HG03060 (cell line): ENCODE results near the gene CARD16.
"Not testable (repeated sequence)": the region's sequence is repeated elsewhere in the genome, so short reads cannot be mapped to it uniquely, and the experiment has no call there.

Experiments used
- ATAC-seq: cut with Tn5 transposase; IDR thresholded peaks from one replicate; pipeline ENCODE4 v1.9.1; 2021; ENCODE audit warnings: low read depth, moderate number of reproducible peaks; ENCODE audit not compliant: unreplicated experiment

CARD16 gene

DNA sequence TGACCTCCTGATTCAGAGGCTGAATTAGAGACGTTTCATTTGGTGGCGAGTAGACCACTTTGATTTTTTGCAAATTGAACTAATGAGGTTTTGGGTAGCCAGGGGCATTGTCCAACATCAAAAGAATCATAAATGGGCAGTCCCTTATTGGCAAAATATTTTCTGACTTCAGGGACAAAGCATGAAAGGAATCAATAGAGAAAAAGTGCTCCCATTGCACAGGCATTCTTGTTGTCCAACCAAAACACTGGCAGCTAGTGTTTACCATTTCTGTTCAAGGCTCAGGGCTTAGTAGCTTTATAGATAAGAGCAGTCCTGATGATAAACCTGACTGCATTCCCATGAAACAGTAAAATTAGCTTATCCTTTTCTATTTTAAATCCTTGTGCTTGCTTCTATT, 6.4 kb upstream of the CARD16 start:
- ATAC-seq: no peak

DNA sequence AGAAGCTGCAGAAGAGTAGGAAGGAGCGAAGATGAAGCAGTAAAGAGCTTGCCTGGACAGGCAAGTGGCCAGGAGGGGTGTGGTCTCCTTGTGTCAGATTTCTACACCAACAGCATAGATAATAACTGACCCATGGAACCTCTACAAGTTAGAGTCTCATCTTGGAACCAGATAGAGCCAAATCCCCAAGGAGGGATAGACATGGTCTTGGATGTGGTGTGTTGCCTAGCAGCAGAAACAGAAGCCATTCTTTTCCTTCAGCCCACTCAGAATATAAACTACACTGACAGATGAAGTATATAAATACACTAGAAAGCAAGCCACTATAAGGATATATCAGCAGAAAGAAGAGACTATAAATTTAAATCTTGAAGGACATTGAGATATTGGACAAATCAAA, 4.3 kb upstream of the CARD16 start:
- ATAC-seq: no peak

DNA sequence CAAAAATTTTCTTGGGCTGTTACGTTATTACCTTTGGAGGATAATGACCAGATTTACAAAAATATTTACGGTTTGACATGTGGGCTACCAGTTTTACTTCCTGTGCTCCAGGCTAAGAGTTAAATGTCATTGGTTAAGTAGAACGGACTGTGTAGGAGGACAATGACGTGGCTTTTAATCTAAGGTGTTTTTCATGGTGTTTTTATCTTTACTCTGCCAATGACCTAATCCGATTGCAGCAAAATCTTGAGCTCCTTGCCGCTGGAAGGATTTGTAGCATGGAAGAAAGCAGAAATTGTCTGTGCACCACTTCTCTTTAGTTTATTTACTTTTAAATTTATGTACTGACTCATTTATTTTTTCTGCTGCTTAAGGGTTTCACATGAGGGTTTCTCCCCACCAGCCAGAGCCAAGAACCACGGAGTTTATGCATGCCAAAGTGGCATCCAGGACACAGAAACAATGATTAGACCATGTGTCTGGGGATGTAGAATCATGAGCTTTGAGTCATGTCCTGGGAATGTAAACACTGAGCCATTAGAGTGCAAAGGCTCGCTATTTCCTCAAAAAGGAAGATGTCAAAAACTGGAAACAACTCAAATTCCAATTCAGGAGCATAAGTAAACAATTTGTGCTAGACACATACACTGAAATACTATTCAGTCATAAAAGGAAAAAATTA, 1.9 kb upstream of the CARD16 start:
- ATAC-seq: no peak

DNA sequence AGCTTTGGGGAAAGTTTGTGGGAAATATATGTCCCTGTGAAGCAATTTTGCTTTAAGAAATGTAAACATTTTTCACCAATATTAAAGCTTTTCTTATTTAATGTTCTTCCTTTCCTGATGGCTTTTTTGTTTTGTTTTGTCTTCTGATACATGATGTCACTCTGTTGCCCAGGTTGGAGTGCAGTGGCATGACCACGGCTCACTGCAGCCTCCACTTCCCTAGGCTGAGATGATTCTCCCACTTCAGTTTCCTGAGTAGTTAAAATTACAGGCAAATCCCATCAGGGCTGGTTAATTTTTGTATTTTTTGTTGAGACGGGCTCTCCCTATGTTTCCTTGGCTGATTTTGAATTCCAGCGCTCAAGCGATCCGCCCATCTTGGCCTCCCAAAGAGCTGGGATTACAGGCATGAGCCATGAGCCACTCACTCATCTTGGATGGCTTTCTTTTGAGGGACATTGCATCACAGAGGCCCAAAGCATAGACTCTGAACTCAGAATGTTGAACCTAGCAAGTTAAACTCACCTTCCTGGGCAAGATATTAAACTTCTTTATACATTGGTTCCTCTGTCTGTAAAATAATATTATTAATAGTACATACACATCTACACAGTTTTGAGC, 651 bp upstream of the CARD16 start:
- ATAC-seq: no peak

DNA sequence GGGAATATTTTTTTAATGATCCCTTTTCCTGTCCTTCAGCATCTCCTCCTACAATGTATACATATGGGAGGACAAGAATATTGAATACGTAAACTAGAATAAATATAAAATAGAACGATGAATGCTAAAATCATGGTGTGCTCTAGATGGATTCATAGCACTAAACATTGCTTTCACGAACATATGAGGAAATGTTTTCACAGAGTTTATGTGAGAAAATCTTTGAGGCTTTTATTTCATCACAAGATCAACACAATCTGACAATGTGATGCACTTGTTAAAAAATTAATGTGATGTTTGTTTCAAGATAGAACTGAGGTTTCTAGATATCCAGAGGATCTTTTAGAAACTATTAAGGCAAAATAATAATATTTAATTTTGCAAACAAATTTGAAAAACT, 3.0 kb downstream of the CARD16 start:
- no peak for ATAC-seq

DNA sequence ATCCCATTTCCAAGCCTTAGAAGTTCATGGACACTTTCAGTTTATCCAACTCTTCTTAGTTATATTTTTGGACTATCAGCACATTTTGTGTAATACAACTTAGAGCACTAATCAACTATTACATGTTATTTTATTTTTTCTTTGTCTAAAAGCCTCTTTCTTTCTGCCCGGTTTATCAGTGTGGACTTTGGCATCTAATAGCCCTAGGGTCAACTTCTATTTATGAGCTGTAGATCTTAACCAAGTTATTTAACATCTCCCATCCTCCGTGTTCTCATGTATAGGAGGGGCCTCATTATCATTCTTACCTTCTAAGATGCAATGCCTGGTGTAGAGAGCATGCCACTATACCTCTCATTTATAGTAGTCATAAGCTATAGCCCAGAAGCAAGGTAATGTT, 4.4 kb downstream of the CARD16 start:
- ATAC-seq: no peak

DNA sequence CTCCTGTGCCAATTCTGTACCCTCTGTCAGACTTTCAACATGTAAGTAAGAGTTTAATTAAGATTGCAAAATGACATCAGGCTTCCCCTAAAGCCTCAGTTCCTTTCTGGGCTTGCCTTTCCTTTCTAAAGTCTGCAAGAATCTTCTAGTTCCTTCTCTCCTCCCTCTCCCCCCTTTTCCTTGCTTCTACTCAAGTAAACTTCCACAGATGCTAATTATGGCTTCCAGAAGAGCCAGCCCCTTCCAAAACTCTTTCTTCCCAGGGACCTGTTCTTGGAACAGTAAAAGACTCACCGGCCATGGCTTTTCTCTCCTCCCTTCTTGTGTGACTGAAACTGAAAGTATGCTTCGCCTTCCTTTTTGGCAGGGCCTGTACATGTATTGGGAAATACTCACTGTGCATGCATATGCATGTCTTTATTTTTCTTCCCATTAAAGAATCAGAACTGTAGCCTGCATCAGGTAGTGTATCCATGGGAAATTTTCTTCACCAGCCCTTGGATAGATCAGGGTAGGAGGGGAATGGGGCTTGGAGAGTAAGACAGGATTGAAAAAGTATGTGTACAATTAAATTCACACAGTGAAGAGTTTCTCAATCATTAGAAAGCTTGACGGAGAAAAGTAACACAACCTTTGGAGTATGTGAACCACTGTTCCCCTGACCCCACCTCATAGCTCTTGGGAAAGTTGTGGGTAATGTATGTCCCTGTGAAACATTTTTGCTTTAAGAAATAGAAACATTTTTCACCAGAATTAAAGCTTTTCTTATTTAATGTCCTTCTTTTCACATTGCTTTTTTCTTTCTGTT, 10.1 kb downstream of the CARD16 start, which contains the start of gene CASP1:
Gene CASP1, minus strand, starts transcription at position 332 of the 808 bp plus-strand sequence. Its CDS starts 31 bp downstream, at position 301.
- ATAC-seq: peak; percentile 81

DNA sequence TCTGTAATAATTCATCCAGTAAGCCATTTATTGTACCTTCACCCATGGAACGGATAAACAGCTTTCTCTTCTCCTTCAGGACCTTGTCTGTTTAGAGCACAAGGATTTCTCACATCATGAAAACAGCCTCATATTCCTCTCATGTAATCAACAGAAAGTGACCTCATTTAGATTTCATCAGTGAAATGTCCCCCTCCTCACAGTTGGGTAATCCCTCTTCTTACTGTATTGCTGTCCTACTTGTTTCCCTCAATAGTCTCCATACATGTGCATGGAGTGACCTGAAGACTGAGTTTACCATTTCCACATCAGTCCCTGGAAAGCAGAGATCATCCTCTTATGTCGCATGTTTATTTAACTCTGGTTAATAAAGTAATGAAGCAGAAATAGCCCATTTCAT, 10.7 kb downstream of the CARD16 start:
- ATAC-seq: not testable (repeated sequence)

DNA sequence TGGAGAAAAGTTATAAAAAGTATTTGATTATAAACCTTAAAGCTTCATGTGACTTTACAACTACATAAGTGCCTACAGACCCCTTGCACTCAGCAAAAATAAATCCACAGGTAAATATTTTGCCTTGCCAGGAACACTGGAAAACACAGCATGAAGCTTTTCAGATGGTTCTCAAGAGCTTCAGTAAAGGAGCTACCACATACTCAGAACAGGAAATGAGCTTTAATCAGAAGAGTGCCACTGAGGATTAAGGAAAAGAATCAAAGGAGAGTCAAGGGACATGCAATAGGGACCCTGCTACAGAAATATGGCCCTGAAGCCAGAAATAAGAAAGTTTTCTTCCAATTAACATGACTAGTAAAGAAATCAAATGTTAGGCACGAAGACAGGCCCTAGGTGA, 11.4 kb downstream of the CARD16 start:
- no peak for ATAC-seq

DNA sequence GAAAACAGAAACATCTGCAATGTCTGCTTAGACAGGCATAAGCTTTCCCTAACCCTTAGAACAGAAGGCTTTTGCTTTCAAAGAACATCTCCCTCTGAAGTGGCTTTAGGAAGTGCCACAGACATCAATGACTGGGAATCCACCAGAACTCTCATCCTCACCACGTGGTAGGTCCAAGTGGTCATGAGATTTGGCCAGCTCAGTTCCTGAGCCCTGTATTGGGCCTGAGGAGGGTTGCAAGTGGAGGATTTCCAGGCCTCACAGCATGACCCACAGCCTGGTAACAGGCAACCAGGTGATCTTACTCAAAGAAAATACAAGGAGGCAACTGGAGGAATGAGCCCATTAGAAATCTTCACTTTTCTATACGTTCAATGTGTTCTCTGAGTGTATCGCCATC, 11.8 kb downstream of the CARD16 start:
- ATAC-seq: no peak

DNA sequence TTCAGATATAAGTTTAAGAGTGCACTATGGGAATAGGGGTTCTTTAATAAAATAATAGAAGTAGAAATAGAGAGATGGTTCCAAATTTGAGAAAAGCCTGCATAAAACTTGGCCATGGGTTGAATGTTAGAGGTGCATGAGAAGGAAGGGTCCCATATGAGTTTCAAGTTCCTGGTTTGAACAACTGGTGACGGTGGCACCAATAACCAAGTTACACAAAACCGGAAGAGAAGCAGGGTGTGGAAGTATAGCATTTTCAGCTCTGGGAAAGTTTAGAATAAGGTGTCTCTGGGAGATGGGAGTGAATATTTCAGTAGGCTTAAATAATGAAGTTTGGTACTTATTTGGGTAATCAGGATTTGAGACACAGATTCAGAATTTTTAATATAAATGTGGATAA, 12.6 kb downstream of the CARD16 start:
- ATAC-seq: no peak

DNA sequence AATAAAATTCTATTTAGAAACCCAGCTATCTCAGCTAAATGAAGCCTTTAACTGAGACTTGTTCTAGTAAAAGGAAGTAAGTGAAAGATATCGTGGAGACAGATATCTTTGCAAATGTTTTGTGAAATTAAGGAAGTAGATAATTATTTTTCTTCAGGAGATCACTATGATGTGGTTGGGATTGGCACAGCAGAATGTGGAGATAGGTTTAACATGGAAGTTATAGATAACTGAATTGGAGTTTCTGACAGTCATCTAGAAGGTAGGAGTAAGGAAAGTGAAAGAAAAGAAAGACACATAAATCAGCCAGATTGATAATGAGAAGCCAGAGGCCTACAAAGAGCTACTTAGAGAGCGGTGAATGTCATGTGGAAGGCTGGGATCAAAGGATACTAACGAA, 17.5 kb downstream of the CARD16 start:
- no peak for ATAC-seq

DNA sequence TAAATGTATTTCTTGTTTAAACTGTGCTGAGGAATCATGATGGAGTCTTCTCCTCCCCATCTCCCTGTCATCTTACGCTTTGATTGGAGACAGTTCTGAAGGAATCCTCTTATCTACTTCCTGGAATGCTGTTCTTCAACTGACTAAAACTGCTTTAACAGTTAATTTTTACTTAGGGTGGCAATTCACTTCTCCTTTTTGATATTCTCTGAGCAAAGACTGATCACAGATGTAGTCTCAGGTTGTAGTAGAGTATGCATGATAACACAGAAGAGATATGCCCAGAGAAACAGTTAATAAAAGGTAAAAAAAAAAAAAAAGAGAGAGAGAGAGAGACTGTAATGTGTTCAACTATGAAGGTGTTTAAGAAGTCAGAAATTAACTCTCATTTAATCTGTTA, 20.7 kb downstream of the CARD16 start:
- ATAC-seq: no peak

DNA sequence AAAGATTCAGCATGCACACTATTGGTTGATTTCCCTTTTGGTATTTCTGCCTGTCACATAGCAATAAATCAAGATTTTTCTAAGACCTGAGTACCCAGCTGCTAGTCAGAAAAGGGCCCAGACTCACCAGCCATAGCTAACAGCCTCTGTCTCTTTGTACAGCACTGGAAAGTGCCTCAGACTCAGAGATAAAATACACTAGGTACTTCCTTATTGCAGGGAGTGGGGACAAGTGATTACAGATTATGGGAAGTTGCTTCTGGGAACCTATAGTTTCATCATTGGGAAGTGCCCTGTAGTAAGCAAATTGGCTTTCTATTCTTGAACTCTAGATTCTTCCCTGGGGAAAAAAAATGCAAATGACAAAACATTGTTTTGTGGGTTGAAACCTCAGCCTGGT, 22.1 kb downstream of the CARD16 start, which contains the start of gene CASP5:
Gene CASP5, minus strand, starts transcription at position 166 of the 400 bp plus-strand sequence. Its CDS starts 32 bp downstream, at position 134.
- no peak for ATAC-seq

DNA sequence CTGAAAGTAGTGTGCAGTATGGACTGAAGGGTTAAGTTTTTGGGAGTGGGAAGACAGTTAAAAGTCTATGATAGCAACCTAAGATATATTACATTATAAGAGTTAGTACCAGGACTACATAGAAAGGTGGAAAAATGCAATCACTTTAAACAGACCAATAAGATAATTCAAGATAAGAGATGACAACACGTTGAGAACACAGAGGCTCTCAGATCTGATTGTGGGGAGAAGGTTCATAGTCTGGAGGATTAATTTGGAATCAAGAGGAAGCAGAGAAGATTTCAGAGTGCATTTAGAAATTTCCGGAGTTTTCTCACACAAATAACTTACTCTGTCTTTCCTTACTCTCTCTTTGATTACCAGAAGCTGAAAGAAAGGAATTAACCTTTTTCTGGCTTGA, 22.6 kb downstream of the CARD16 start:
- no peak for ATAC-seq

DNA sequence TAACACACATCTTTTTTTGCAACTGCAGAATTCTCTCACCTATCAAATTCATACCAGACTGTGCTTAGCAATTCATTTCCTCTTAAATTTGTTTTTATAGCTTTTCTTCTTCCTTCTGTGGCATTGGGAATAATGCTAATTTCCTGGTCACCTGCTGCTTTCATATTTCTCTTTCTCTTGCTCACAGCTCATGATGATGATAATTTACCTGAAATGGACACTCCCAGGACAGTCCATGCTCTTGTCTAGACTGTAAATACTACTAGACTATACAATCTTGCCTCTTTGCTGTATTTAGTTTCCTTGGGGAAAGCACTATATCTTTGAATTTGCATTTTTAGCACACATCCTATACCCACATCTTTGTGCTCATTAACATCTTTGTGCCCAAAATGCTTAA, 37.7 kb downstream of the CARD16 start:
- ATAC-seq: no peak

DNA sequence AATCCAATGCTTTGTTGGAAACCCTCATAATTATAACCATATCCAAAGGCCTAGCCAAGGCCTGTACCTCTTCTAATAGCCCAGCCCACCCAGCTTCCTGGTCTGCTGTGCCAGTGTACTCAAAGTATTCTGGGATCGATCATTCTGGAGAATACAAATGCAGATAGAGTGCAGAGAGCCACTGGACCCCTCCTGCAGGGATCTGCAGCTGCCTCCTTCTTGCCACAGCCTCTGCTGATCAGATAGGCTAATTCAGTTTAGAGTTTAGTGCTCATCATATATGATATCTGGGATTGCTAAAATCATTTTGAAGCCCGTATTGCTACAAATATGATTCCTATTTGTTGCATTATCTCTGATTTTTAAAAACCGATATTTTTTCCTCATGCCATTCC, 39.7 kb downstream of the CARD16 start:
- no peak for ATAC-seq

DNA sequence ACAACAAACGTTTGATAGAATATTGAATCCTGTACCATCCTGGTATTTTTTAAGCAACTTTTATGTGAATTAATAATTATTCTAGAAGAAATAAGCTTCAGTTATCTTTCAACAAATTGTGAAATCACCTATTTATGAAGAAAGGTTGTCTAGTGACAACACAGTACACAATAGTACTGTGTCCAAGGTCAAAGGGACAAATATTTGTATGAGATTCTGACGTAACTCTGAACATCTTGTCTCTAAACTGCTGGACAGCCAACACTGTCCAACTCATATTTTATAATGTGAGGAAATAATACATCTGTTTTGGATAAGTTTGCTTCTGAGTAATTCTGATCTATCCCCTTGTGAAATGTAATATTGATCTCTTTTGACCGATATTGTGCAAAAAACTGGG, 41.1 kb downstream of the CARD16 start:
- no peak for ATAC-seq

DNA sequence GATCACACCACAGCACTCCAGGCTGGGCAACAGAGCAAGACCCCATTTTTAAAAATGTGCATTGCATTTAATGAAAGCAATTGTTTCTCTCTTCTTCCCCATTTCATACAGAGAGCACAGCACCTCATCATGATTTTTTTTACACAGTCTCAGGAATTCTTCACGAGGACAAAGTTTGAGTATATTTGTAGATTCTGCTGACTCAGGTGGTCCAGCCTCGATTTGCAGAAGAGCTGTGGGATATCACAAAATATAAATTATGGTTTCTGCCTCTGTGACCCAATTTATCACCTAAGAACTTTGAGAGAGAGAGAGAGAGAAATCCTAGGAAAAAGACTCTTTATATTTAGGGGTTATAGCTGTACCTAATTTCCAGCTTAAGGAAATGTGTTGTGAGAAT, 42.0 kb downstream of the CARD16 start:
- ATAC-seq: no peak

DNA sequence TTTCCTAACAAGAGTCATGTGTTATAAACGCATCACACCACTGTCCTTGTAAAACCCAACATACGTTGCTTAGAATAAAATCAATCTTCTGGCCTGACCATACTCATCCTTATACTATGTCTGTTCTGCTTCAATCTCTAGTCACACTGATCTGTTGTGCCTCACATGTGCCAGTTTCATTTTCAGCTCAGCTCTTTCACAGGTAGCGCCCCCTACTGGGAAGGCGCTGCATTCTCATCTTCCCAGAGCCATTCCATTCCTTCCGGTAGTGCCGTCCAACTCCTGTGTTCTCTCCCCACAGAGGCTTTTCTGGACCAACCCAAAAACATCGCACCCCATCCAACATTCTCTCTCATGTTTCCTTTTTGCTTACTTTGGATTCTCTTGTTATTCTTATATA, 44.3 kb downstream of the CARD16 start:
- peak; percentile 86 for ATAC-seq

DNA sequence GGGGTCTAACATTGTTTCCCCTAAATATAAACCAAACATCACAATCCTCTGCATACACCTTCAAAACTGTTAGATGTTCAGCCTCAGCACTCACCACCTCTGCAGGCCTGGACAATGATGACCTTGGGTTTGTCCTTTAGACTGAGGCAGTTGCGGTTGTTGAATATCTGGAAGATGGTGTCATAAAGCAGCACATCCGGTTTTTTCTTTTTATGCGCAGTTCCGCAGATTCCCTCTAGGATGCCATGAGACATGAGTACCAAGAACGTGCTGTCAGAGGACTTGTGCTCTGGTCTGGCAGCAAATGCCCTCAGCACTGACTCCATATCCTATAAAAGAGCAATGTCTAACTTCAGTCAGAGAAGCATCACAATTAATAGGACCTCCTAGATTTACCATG, 45.0 kb downstream of the CARD16 start:
- no peak for ATAC-seq

DNA sequence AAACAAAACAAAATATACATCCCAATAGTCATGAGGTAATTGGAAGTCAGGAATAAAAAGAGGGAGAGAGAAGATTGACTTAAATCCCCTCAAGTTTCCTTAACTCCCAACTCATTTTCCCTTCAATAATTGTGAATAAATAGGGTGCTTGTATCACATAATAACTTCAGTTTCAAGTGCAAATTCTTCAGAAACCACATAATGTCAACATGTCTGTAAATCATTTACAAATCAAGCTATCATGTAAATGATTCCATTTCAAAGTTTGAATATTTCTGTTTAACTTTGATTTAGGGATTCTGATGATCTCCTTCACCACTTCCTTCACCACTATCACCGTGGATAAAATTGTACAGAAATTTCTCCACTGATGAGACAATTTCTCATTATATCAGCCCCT, 45.4 kb downstream of the CARD16 start:
- ATAC-seq: no peak
